K562 (cell line): ENCODE measurements around the gene ANKRD16. TPM values are rescaled to one million over a fixed set of nuclear protein-coding genes. Genes with fewer than 3 reads are reported as not detected.

Experiments used
- ATAC-seq: fragments of 200-7000 bp; cut with Tn5 transposase; 3 replicates; pipeline ENCODE4 v1.9.1; 2020; ENCODE audit warnings: moderate library complexity
- BruUV-seq: library from RNA; stranded (reverse); fragments of 400-500 nt; replicated peaks from 2 replicates; lab custom pipeline; 2021; lab: Mats Ljungman, UMichigan
- CTCF ChIA-PET: fragments of 300-600 bp; formaldehyde crosslinking; extraction: SDS; loops from one replicate; lab custom pipeline; 2021; ENCODE audit warnings: low intra/inter-chr PET ratio; lab: Yijun Ruan, JAX
- POLR2A ChIA-PET: fragments of 300-600, 350-650 bp; sonication (Branson Sonifier 250); formaldehyde crosslinking; extraction: SDS; loops from one replicate; lab custom pipeline; 2021; ENCODE audit warnings: antibody characterized with exemption, inconsistent platforms; lab: Yijun Ruan, JAX
- DNase-seq, 4 experiments: peaks; one replicate each; pipeline versions ENCODE4 v3.0.0 to v3.0.0-alpha.2; 2011 to 2018; ENCODE audit warnings: low spot score in 3 of 4, mixed read lengths in 3 of 4; ENCODE audit errors: extremely low read depth in 1 of 4
- FAIRE-seq: peaks from 2 replicates; lab custom pipeline; 2011; peaks lifted over from hg19 to GRCh38; lab: Jason Lieb, UNC
- H2AFZ ChIP-seq: 2 replicates; pipeline ENCODE4 v1.6.0; 2011; ENCODE audit warnings: low read depth, low read length, control low read depth, inconsistent platforms
- H3K27ac ChIP-seq: fragments of 200-600 bp; 3 replicates; pipeline ENCODE4 v1.8.0; 2011; ENCODE audit warnings: low read depth, mild to moderate bottlenecking, control low read depth, inconsistent platforms, low read length, moderate library complexity, mixed read lengths; ENCODE audit errors: extremely low read depth
- H3K27me3 ChIP-seq, 2 experiments: fragments of 300-600 bp in 1 of 2; 2 replicates in 1 of 2; 3 replicates in 1 of 2; pipeline versions ENCODE4 v1.6.0 to v1.8.0; 2011; ENCODE audit warnings: inconsistent platforms in 2 of 2, low read length in 2 of 2, mild to moderate bottlenecking in 1 of 2, mixed read lengths in 1 of 2, moderate library complexity in 1 of 2; ENCODE audit not compliant: control insufficient read depth in 2 of 2, insufficient read depth in 2 of 2
- H3K36me3 ChIP-seq: fragments of 300-600 bp; 3 replicates; pipeline ENCODE4 v1.8.0; 2011; ENCODE audit warnings: mild to moderate bottlenecking, low read length, inconsistent platforms; ENCODE audit not compliant: control insufficient read depth, insufficient read depth
- H3K4me1 ChIP-seq, 2 experiments: fragments of 200-600 bp in 1 of 2; replicated peaks in 1 of 2; 2 replicates in 1 of 2; 3 replicates in 1 of 2; pipeline versions ENCODE4 v1.5.1 to v1.8.0; 2011; ENCODE audit warnings: inconsistent platforms in 2 of 2, low read length in 2 of 2, mild to moderate bottlenecking in 1 of 2, mixed read lengths in 1 of 2, moderate library complexity in 1 of 2; ENCODE audit not compliant: control insufficient read depth in 2 of 2, insufficient read depth in 2 of 2
- H3K4me2 ChIP-seq: 2 replicates; pipeline ENCODE4 v1.6.1; 2011; ENCODE audit warnings: low read length, control low read depth, inconsistent platforms, mixed read lengths; ENCODE audit not compliant: insufficient read depth
- H3K4me3 ChIP-seq: fragments of 200-600 bp; sonication (generic), shearing (Covaris generic); 2 replicates; pipeline ENCODE4 v1.5.1; 2016; ENCODE audit warnings: control low read depth, inconsistent platforms
- H3K79me2 ChIP-seq: fragments of 200-600 bp; 3 replicates; pipeline ENCODE4 v1.8.0; 2011; ENCODE audit warnings: low read length, inconsistent platforms; ENCODE audit not compliant: control insufficient read depth, insufficient read depth
- H3K9ac ChIP-seq, 2 experiments: 2 replicates each; pipeline versions ENCODE4 v1.6.0 to v1.6.1; 2011; ENCODE audit warnings: low read depth in 2 of 2, low read length in 2 of 2, control low read depth in 1 of 2, inconsistent platforms in 1 of 2, mild to moderate bottlenecking in 1 of 2, mixed read lengths in 1 of 2; ENCODE audit not compliant: insufficient read depth in 1 of 2
- H3K9me1 ChIP-seq: one replicate; pipeline ENCODE4 v1.6.0; 2011; ENCODE audit warnings: inconsistent platforms, mild to moderate bottlenecking, low read length, moderate library complexity; ENCODE audit not compliant: control insufficient read depth, insufficient read depth
- H3K9me3 ChIP-seq: replicated peaks from 2 replicates; pipeline ENCODE4 v1.5.1; 2011; ENCODE audit warnings: low read depth, low read length, inconsistent platforms; ENCODE audit not compliant: control insufficient read depth, insufficient read depth
- H4K20me1 ChIP-seq: replicated peaks from 2 replicates; pipeline ENCODE4 v1.6.1; 2011; ENCODE audit warnings: low read length, inconsistent platforms, mixed read lengths; ENCODE audit not compliant: control insufficient read depth, insufficient read depth
- ATF6 ChIP-seq: sonication (generic); formaldehyde crosslinking; IDR thresholded peaks from 2 replicates; pipeline ENCODE4 v1.4.0; 2020; ENCODE audit warnings: mild to moderate bottlenecking, missing genetic modification reagents
- HLTF ChIP-seq: fragments of 450-650 bp; IDR thresholded peaks from 2 replicates; pipeline ENCODE4 v1.6.1; 2016
- MEF2A ChIP-seq: IDR thresholded peaks from 2 replicates; pipeline ENCODE4 v1.6.1; 2011; ENCODE audit warnings: low read depth, mild to moderate bottlenecking, low read length, moderate library complexity; ENCODE audit not compliant: control insufficient read depth
- PATZ1 ChIP-seq: fragments of 250-450 bp; sonication (Bioruptor Pico); IDR thresholded peaks from 2 replicates; pipeline ENCODE4 v1.5.0; 2020; ENCODE audit warnings: mild to moderate bottlenecking, borderline replicate concordance
- RREB1 ChIP-seq: fragments of 250-450 bp; sonication (Bioruptor Pico); IDR thresholded peaks from 2 replicates; pipeline ENCODE4 v1.4.0; 2020
- SLC30A9 ChIP-seq: fragments of 250-450 bp; sonication (Bioruptor Pico); IDR thresholded peaks from 2 replicates; pipeline ENCODE4 v1.8.0; 2022; ENCODE audit warnings: mild to moderate bottlenecking, moderate library complexity
- SNAPC5 ChIP-seq: fragments of 250-450 bp; sonication (Bioruptor Pico); IDR thresholded peaks from 2 replicates; pipeline ENCODE4 v1.8.0; 2021; ENCODE audit warnings: moderate library complexity, mild to moderate bottlenecking, inconsistent platforms
- ZKSCAN8 ChIP-seq: fragments of 200-800 bp; sonication (Bioruptor generic); IDR thresholded peaks from 2 replicates; pipeline ENCODE4 v1.6.1; 2016; ENCODE audit warnings: missing genetic modification characterization, missing compliant biosample characterization
- ZNF274 ChIP-seq: IDR thresholded peaks from 2 replicates; pipeline ENCODE4 v1.6.1; 2011; ENCODE audit warnings: low read depth, mild to moderate bottlenecking, low read length, moderate library complexity, borderline replicate concordance
- ZNF764 ChIP-seq: fragments of 250-450 bp; sonication (Bioruptor Pico); IDR thresholded peaks from 2 replicates; pipeline ENCODE4 v1.4.0; 2020; ENCODE audit warnings: low read depth, mild to moderate bottlenecking, moderate library complexity
- WGBS: fragments of 100-300 bp; shearing (Covaris generic); methylation state at CpG from one replicate; pipeline ENCODE4 v1.1.6; 2016; ENCODE audit warnings: low coverage, mixed read lengths; ENCODE audit not compliant: insufficient coverage; ENCODE audit errors: missing lambda C conversion rate; 5-methylcytosine and 5-hydroxymethylcytosine counted together
- in situ Hi-C: fragments of 300-500 bp; cut with MboI; formaldehyde crosslinking; loops from 4 replicates; pipeline ENCODE4 v1.15.0; 2018; ENCODE audit warnings: inconsistent platforms, mixed read lengths
- intact Hi-C: fragments of 100-400 bp; cut with micrococcal nuclease; formaldehyde crosslinking; loops from 2 replicates; pipeline ENCODE4 v1.14.2; 2022
- polyA plus RNA-seq, 8 experiments: library from polyadenylated mRNA; depleted of rRNA in 4 of 8; stranded (reverse) in 5 of 8; unstranded in 3 of 8; fragments of >200 nt; fragmentation: Nextera tagmentation in 2 of 8; fragmentation: Illumina TruSeq in 1 of 8; extraction: Ambion mirVana in 2 of 8; extraction: Trizol in 1 of 8; gene quantifications; 2 replicates each; pipeline versions ENCODE4 v1.2.1 to v1.2.3, GENCODE V29; 2011 to 2014; ENCODE audit warnings: inconsistent platforms in 1 of 8, missing spikeins in 1 of 8
- total RNA-seq, 7 experiments: library from RNA; depleted of rRNA in 6 of 7; stranded (reverse); fragments of >200 nt in 6 of 7; fragmentation: Illumina TruSeq in 2 of 7; extraction: Trizol in 2 of 7; gene quantifications; 2 replicates each; pipeline versions ENCODE4 v1.2.1 to v1.2.3, GENCODE V29; 2011 to 2021; ENCODE audit warnings: low replicate concordance in 1 of 7

Gene ANKRD16
- total and polyA plus RNA-seq, 9 of the 15 experiments (the other 6 are each of a cell fraction or from before 2014, with no cell fraction given), result 1.5 to 16.0 (median 9.5) TPM

GRCh38 chr10:5827841-5828240 lies 61.9 kb downstream of the ANKRD16 start:
- CTCF ChIA-PET, result no interaction called here
- TF ChIP-seq PATZ1 (no peak), RREB1 (CRISPR knock-in tag) (no peak), ZKSCAN8 (CRISPR knock-in tag) (no peak), MEF2A (no peak), HLTF (no peak), SLC30A9 (CRISPR knock-in tag) (no peak), SNAPC5 (CRISPR knock-in tag) (no peak), ZNF764 (no peak), ZNF274 (no peak), ATF6 (CRISPR knock-in tag) (no peak)

More at GRCh38 chr10:5827841-5828240, 61.9 kb downstream of the ANKRD16 start:
- Histone ChIP-seq H3K4me1 (peaks cover 12 to 18% of the 10 kb centered on the region in 2 experiments; a peak in 4 of 5 replicates), H3K4me3 (no peak overlapping the region), H3K9me1 (no peaks in the 10 kb centered on the region), H3K27me3 (no peaks in the 10 kb centered on the region), H3K79me2 (no peaks in the 10 kb centered on the region), H3K27ac (no peak overlapping the region), H3K9me3 (no peaks in the 10 kb centered on the region), H3K9ac (peak overlapping the region in 1 of 2 experiments; percentile 81; a peak in 2 of 4 replicates), H3K4me2 (no peak overlapping the region), H2AFZ (peak overlapping the region; percentile 56), H4K20me1 (no peaks in the 10 kb centered on the region), H3K36me3 (no peaks in the 10 kb centered on the region)
- POLR2A ChIA-PET, result interaction anchor here (0.9 to 2.8 kb wide), 2 partner anchors 14 to 17 kb away, joined by 3 to 14 read pairs; partner anchors contain the start of gene GDI2
- intact Hi-C loops (no loop called here), in situ Hi-C loops (no loop called here)
- no TSS peak for BruUV-seq
- ATAC-seq (no peak), DNase-seq (no peak), FAIRE-seq (no peak)
- WGBS, result 78% methylated on average over 6 of the region's 6 CpGs
